Measurements from ENCODE around the gene AP2A1.

AP2A1 gene

DNA sequence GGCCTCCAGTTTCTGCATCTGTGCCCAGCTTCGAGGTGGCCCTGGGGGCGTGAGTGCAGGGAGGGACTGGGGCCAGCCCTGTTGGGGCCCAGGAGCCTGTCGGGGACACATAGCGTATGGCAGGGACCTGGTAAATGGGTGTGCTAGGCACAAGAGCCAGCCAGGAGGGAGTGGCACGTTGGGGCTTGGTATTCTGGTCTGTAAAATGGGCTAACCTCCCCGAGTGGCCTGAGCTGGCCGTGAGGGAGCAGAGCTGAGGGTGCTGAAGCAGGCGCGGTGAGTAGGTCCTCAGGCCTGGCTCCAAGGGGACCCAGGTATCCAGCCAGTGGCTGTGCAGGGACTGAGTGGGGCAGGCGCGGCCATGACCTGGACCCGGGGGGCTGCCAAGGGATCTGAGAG, 88.5 kb downstream of the AP2A1 start:
- no peak for ATAC-seq
- no peak for TF ChIP-seq GLIS3 (CRISPR knock-in tag; IDR thresholded peaks at IDR 0.05)
- TF ChIP-seq RARB (CRISPR knock-in tag; IDR thresholded peaks at IDR 0.05), result no peak

DNA sequence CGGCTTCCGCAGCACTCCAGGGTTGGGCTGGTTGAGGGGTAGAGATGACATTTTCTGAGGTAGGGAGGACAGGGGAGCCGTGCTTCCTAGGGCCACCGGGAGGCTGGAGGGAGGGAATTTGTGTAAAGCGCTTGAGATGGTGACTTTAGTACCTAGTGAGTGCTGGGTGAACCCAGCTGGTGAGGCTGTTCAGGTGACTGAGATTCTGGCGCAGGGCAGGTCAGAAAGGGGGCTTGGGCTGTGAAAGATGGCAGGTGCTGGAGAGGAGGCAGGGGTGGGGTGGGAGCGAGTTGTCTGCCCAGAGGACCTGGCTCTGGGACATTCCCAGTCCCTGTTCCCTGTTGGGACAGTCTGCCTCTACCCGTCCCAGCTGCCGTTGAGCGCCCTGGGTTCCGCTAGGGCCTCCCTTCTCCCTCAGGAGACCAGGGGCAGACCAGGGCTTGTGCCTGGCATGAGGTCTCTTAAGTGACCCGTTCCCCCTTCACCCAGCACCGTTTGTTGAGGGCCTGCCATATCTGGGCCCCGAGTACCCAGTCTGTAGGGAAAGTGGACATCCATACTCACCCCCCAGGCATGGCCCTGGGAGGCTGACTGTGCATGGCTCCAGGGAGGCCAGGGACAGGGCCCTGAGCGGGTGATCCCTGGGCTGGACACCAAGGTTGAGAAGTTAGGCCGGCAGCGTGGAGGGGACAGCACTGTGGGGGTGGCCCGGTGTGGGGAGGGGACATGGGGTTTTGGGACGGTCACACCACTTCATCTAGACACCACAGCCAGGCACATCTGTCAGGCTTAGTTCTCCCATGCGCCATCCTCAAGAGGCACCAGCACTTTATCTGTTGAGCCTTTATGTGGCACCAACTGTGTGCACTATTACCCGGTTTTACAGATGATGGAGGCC, 89.1 kb downstream of the AP2A1 start:
- ATAC-seq, result peak; percentile 1; the same call in 2 of the 3 replicates
- no peak for TF ChIP-seq ZFP3 (CRISPR knock-in tag; IDR thresholded peaks at IDR 0.05)
- TF ChIP-seq GLIS3 (CRISPR knock-in tag; IDR thresholded peaks at IDR 0.05), result 0 out of 2 replicates have a peak, but pooled peaks have one; percentile 1
- TF ChIP-seq ZNF8 (CRISPR knock-in tag; IDR thresholded peaks at IDR 0.05), result no peak
- TF ChIP-seq ZNF565 (CRISPR knock-in tag; conservative IDR thresholded peaks at IDR 0.05; ENCODE audit: low read depth), result no peak
- no peak for TF ChIP-seq ARNTL (CRISPR knock-in tag; IDR thresholded peaks at IDR 0.05; ENCODE audit: borderline replicate concordance, low read depth)
- TF ChIP-seq, protein P1, sequence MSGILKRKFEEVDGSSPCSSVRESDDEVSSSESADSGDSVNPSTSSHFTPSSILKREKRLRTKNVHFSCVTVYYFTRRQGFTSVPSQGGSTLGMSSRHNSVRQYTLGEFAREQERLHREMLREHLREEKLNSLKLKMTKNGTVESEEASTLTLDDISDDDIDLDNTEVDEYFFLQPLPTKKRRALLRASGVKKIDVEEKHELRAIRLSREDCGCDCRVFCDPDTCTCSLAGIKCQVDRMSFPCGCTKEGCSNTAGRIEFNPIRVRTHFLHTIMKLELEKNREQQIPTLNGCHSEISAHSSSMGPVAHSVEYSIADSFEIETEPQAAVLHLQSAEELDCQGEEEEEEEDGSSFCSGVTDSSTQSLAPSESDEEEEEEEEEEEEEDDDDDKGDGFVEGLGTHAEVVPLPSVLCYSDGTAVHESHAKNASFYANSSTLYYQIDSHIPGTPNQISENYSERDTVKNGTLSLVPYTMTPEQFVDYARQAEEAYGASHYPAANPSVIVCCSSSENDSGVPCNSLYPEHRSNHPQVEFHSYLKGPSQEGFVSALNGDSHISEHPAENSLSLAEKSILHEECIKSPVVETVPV (CRISPR knock-in tag; IDR thresholded peaks at IDR 0.05), result no peak
- TF ChIP-seq ZNF70 (CRISPR knock-in tag; IDR thresholded peaks at IDR 0.05), result no peak
- TF ChIP-seq TCF4 (CRISPR knock-in tag; IDR thresholded peaks at IDR 0.05; ENCODE audit: borderline replicate concordance), result no peak

DNA sequence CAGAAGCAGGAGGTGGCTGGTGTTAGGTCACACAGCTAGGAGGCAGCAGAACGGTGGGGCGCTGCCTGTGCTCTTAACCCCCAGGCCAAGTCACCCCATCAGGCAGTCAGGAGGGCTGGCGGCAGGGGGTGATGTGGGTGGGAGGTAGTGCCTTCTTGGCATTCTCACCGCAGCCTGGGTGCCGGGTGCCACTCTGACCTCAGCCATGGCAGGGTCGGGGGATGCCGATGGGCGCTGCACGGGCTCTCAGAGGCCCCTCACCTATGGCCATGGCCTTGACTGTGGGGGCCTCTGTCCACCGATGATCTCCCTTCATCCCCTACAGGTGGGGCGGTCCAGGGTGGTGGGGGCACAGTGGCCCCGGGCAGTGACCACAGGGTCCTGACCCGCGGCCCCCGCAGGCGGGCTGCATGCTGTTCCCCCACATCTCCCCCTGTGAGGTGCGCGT, 89.8 kb downstream of the AP2A1 start:
- TF ChIP-seq ZC3H10 (CRISPR knock-in tag; IDR thresholded peaks at IDR 0.05), result no peak
- TF ChIP-seq BACH2 (CRISPR knock-in tag; IDR thresholded peaks at IDR 0.05; ENCODE audit: borderline replicate concordance), result no peak
- TF ChIP-seq, protein P2, sequence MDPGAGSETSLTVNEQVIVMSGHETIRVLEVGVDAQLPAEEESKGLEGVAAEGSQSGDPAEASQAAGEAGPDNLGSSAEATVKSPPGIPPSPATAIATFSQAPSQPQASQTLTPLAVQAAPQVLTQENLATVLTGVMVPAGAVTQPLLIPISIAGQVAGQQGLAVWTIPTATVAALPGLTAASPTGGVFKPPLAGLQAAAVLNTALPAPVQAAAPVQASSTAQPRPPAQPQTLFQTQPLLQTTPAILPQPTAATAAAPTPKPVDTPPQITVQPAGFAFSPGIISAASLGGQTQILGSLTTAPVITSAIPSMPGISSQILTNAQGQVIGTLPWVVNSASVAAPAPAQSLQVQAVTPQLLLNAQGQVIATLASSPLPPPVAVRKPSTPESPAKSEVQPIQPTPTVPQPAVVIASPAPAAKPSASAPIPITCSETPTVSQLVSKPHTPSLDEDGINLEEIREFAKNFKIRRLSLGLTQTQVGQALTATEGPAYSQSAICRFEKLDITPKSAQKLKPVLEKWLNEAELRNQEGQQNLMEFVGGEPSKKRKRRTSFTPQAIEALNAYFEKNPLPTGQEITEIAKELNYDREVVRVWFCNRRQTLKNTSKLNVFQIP (CRISPR knock-in tag; IDR thresholded peaks at IDR 0.05; ENCODE audit: borderline replicate concordance, low read depth), result no peak
- TF ChIP-seq RARB (CRISPR knock-in tag; IDR thresholded peaks at IDR 0.05), result no peak
- TF ChIP-seq, protein P3, sequence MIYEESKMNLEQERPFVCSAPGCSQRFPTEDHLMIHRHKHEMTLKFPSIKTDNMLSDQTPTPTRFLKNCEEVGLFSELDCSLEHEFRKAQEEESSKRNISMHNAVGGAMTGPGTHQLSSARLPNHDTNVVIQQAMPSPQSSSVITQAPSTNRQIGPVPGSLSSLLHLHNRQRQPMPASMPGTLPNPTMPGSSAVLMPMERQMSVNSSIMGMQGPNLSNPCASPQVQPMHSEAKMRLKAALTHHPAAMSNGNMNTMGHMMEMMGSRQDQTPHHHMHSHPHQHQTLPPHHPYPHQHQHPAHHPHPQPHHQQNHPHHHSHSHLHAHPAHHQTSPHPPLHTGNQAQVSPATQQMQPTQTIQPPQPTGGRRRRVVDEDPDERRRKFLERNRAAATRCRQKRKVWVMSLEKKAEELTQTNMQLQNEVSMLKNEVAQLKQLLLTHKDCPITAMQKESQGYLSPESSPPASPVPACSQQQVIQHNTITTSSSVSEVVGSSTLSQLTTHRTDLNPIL (CRISPR knock-in tag; IDR thresholded peaks at IDR 0.05; ENCODE audit: low read depth), result no peak
- TF ChIP-seq ISL1 (CRISPR knock-in tag; IDR thresholded peaks at IDR 0.05), result no peak
- no peak for TF ChIP-seq SNAI2 (CRISPR knock-in tag; IDR thresholded peaks at IDR 0.05)
- TF ChIP-seq ARNTL (CRISPR knock-in tag; IDR thresholded peaks at IDR 0.05; ENCODE audit: borderline replicate concordance, low read depth), result no peak
- no peak for TF ChIP-seq GLIS3 (CRISPR knock-in tag; IDR thresholded peaks at IDR 0.05)
- no peak for TF ChIP-seq ZNF565 (CRISPR knock-in tag; conservative IDR thresholded peaks at IDR 0.05; ENCODE audit: low read depth)
- no peak for TF ChIP-seq OSR1 (CRISPR knock-in tag; IDR thresholded peaks at IDR 0.05)
- TF ChIP-seq, protein P1 (CRISPR knock-in tag; IDR thresholded peaks at IDR 0.05), result no peak
- TF ChIP-seq ZNF70 (CRISPR knock-in tag; IDR thresholded peaks at IDR 0.05), result no peak

More for the DNA sequence above, 89.8 kb downstream of the AP2A1 start:
- no peak for ATAC-seq

Measured in SK-N-SH treated with all-trans-retinoic acid at 6 μM for 48 hours (cell line).